ENCODE measurements around the gene DMAC2L. TPM values are rescaled to one million over a fixed set of nuclear protein-coding genes. Genes with fewer than 3 reads are reported as not detected.
A peak's percentile ranks its signal among the peaks of the same experiment; 100 is the strongest.

DMAC2L gene
- total and polyA plus RNA-seq, 2 experiments from 2014 or later, result 8.5 to 33.3 TPM

- H3K27ac ChIP-seq, result no peak overlapping the region
- H3K4me1 ChIP-seq (ENCODE audit: low read depth), result peaks cover 10% of the 10 kb centered on the region
- H3K27me3 ChIP-seq, result no peaks in the 10 kb centered on the region
- DNase-seq (ENCODE audit: low read depth in 1 of 2, low spot score in 1 of 2), result no peak
- H3K36me3 ChIP-seq, result no peaks in the 10 kb centered on the region
- TF ChIP-seq, protein P1, sequence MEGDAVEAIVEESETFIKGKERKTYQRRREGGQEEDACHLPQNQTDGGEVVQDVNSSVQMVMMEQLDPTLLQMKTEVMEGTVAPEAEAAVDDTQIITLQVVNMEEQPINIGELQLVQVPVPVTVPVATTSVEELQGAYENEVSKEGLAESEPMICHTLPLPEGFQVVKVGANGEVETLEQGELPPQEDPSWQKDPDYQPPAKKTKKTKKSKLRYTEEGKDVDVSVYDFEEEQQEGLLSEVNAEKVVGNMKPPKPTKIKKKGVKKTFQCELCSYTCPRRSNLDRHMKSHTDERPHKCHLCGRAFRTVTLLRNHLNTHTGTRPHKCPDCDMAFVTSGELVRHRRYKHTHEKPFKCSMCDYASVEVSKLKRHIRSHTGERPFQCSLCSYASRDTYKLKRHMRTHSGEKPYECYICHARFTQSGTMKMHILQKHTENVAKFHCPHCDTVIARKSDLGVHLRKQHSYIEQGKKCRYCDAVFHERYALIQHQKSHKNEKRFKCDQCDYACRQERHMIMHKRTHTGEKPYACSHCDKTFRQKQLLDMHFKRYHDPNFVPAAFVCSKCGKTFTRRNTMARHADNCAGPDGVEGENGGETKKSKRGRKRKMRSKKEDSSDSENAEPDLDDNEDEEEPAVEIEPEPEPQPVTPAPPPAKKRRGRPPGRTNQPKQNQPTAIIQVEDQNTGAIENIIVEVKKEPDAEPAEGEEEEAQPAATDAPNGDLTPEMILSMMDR (IDR thresholded peaks at IDR 0.05; ENCODE audit: low read depth, low read length), result no peak
- no peaks in the 10 kb centered on the region for H3K9me3 ChIP-seq (ENCODE audit: low read depth)
- no peak overlapping the region for H3K4me3 ChIP-seq
Observed at GRCh38 chr14:50338587-50338986, 26.5 kb downstream of the DMAC2L start.

DNA sequence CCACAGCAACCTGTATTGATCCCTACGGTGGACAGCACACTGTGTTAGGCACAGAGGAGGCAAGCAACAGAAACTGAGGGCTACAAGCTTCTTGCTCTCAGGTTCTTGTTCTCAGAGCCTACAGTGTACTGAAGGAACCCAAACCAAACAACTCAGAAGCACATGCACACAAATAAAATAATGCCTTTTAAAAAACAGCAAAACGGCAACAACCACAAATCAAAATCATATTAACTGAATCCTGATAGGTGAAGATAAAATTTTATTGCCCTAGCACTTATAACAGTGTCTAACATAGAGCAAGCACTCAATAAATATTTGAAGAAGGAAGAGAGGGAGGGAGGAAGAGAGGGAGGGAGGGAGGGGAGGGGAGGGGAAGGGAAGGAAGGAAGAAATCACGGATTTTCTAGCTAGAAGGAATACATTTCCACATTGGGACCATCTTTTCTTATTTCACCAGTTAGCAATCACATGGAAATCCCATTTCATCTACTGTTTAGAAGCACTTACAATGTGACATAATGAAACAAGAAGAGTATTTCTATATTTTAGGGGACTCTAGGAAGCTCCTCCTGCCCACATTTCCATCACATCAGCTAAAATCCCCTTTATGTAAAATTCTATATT is 27.2 kb downstream of the DMAC2L start:
- no peaks in the 10 kb centered on the region for H3K27me3 ChIP-seq
- peaks cover 10% of the 10 kb centered on the region for H3K4me1 ChIP-seq (ENCODE audit: low read depth)
- H3K27ac ChIP-seq, result no peak overlapping the region
- no peaks in the 10 kb centered on the region for H3K9me3 ChIP-seq (ENCODE audit: low read depth)
- no peaks in the 10 kb centered on the region for H3K36me3 ChIP-seq
- no peak for DNase-seq (ENCODE audit: low read depth in 1 of 2, low spot score in 1 of 2)
- TF ChIP-seq, protein P1 (IDR thresholded peaks at IDR 0.05; ENCODE audit: low read depth, low read length), result no peak
- no peak overlapping the region for H3K4me3 ChIP-seq

DNA sequence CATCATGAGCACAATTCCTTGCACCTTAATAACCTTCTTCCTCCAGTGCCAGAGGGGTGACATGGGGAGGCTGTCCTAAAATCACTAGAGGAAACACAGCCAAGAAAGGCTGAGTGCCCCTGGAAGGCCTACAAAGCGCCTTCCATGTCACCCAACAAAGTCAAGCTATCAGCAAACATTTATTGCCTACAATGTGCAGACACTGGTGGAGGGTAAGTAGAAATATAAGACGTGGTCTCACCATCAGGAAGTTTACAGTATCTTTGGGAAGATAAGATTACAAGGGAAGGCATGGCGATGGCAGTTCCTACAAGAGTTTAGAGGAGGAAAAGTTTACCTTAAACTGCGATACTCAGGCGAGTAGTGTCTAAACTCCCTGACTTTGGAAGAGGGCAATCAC is 27.9 kb downstream of the DMAC2L start:
- TF ChIP-seq, protein P1 (IDR thresholded peaks at IDR 0.05; ENCODE audit: low read depth, low read length), result no peak
- no peaks in the 10 kb centered on the region for H3K9me3 ChIP-seq (ENCODE audit: low read depth)
- no peak for DNase-seq (ENCODE audit: low read depth in 1 of 2, low spot score in 1 of 2)
- H3K4me1 ChIP-seq (ENCODE audit: low read depth), result peaks cover 10% of the 10 kb centered on the region
- H3K27me3 ChIP-seq, result no peaks in the 10 kb centered on the region
- no peaks in the 10 kb centered on the region for H3K36me3 ChIP-seq
- no peak overlapping the region for H3K4me3 ChIP-seq
- no peak overlapping the region for H3K27ac ChIP-seq

DNA sequence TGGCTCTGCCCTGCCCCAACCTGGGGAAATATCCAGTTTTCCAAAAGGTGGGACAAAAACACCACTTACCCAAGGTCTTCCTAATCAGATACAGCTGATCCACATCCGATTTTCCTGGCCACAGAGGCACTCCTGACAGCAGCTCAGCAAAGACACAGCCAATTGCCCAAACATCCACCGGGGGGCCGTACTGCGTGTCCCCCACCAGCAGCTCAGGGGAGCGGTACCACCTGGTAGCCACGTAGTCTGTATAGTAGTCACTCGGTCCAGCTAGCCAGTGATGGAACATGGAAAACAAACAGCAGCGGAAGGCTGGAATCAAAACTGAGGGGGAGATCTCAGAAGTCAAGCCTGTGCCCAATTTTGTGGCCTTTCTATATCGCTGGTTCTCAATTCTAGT is 28.8 kb downstream of the DMAC2L start:
- Histone ChIP-seq H3K36me3 (no peaks in the 10 kb centered on the region), H3K27ac (no peak overlapping the region), H3K4me1 (ENCODE audit: low read depth) (peaks cover 10% of the 10 kb centered on the region), H3K9me3 (ENCODE audit: low read depth) (no peaks in the 10 kb centered on the region), H3K4me3 (no peak overlapping the region), H3K27me3 (no peaks in the 10 kb centered on the region)
- no peak for DNase-seq (ENCODE audit: low read depth in 1 of 2, low spot score in 1 of 2)
- TF ChIP-seq, protein P1 (IDR thresholded peaks at IDR 0.05; ENCODE audit: low read depth, low read length), result no peak

- H3K27ac ChIP-seq, result no peak overlapping the region
- no peaks in the 10 kb centered on the region for H3K9me3 ChIP-seq (ENCODE audit: low read depth)
- peak; percentile 43 to 72 for DNase-seq (ENCODE audit: low read depth in 1 of 2, low spot score in 1 of 2)
- H3K36me3 ChIP-seq, result no peaks in the 10 kb centered on the region
- H3K4me3 ChIP-seq, result no peak overlapping the region
- TF ChIP-seq, protein P1 (IDR thresholded peaks at IDR 0.05; ENCODE audit: low read depth, low read length), result peak; percentile 26
- peaks cover 10% of the 10 kb centered on the region for H3K4me1 ChIP-seq (ENCODE audit: low read depth)
- H3K27me3 ChIP-seq, result no peaks in the 10 kb centered on the region
Observed at GRCh38 chr14:50342221-50343078, 30.3 kb downstream of the DMAC2L start.
